ENCODE data around the gene MCIDAS. TPM values are rescaled to one million over a fixed set of nuclear protein-coding genes. Genes with fewer than 3 reads are reported as not detected.

MCIDAS gene
- not detected for total RNA-seq (2021; fragmentation: NEBNext Ultra II Directional; extraction: Animal tissue kit (Norgen Biotek cat#: 25700))
- long read RNA-seq, result 0 reads

DNA sequence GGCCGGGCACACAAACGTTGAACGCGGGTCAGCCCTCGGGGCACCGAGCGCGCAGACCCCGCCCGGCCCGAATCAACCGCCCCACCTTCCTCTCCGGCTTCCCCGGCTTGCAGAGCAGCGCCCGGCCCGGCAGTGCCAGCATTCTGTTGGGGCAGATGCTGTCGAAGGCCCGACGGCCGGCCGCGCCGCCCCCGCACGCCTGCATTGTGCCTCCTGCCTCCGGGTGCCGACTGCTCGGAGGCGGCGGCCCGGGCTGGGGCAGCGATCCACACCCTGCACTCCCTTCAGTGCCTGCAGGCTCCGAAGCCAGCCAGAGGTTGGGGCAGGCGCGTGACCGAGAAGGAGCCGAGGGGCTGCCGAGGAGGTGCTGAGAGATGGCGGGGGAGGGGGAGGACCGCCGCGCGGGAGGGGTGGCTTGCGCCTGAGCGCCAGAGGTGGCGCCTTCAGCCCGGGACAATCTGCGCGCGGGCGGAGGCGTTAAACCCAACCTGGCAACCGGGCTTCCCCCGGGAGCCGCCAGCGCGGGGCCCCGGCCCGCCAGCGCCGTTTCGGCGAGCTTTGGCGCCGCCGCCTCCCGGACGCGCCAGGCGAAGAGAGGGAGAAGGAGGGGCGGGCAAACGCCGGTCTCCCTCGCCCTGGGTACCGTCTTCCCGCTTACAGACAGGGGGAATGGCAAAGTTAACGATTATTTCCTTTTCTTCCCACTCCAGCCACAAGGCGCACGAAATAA, at the start of gene MCIDAS:
MCIDAS (minus strand) TSS at position 382 of the 730 bp plus-strand sequence; CDS start at position 205, 177 bp downstream.
- peak within 1 kb of the TSS; percentile 64 for H3K4me3 Mint-ChIP-seq
- TF ChIP-seq CTCF (IDR thresholded peaks at IDR 0.05), result no peak; the same call in 1 of the 2 replicates
- peaks cover 29% of the 10 kb centered on the region for H3K4me1 Mint-ChIP-seq (ENCODE audit: low read depth)
- H3K27me3 Mint-ChIP-seq (ENCODE audit: insufficient read depth), result peaks cover 81% of the 10 kb centered on the region
- no peak for DNase-seq
- H3K36me3 Mint-ChIP-seq (ENCODE audit: low read depth), result no peaks in the 10 kb centered on the region; the same call in 1 of the 2 replicates
- H3K9me3 Mint-ChIP-seq, result no peaks in the 10 kb centered on the region
- no peak within 1 kb of the TSS for H3K27ac Mint-ChIP-seq

GRCh38 chr5:55276771-55277170, 49.7 kb upstream of the MCIDAS start:
- peak overlapping the region; percentile 76 for H3K27ac Mint-ChIP-seq
- H3K4me3 Mint-ChIP-seq, result no peak overlapping the region
- peak; percentile 85 for DNase-seq
- H3K36me3 Mint-ChIP-seq (ENCODE audit: low read depth), result peaks cover 61% of the 10 kb centered on the region
- no peaks in the 10 kb centered on the region for H3K27me3 Mint-ChIP-seq (ENCODE audit: insufficient read depth)
- peaks cover 47% of the 10 kb centered on the region for H3K4me1 Mint-ChIP-seq (ENCODE audit: low read depth)
- no peak for TF ChIP-seq CTCF (IDR thresholded peaks at IDR 0.05)
- H3K9me3 Mint-ChIP-seq, result no peaks in the 10 kb centered on the region

GRCh38 chr5:55258339-55258738, 31.2 kb upstream of the MCIDAS start:
- TF ChIP-seq CTCF (IDR thresholded peaks at IDR 0.05), result no peak
- DNase-seq, result no peak
- H3K4me1 Mint-ChIP-seq (ENCODE audit: low read depth), result no peaks in the 10 kb centered on the region
- no peak overlapping the region for H3K4me3 Mint-ChIP-seq
- peaks cover 23% of the 10 kb centered on the region for H3K36me3 Mint-ChIP-seq (ENCODE audit: low read depth)
- no peak overlapping the region for H3K27ac Mint-ChIP-seq
- no peaks in the 10 kb centered on the region for H3K9me3 Mint-ChIP-seq
- H3K27me3 Mint-ChIP-seq (ENCODE audit: insufficient read depth), result no peaks in the 10 kb centered on the region

DNA sequence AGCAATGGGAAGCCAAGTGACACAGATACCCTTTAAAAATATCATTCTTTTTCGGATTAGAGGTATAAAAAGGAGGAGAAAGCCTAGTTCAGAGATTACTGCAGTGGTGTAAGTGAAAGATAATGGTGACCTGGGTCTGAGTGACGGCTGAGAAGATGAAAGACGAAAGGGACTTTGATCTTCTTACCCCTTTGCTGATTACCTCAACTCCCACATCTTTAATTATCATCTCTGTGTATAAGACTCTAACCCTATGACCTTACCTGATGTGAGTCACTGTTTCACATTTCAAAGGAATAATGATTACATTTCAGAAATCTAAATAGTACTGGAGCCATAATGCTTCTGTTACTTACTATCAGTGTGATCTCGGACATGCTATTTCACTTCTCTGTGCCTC, 27.7 kb upstream of the MCIDAS start:
- TF ChIP-seq CTCF (IDR thresholded peaks at IDR 0.05), result no peak
- no peak for DNase-seq
- no peaks in the 10 kb centered on the region for H3K4me1 Mint-ChIP-seq (ENCODE audit: low read depth)
- no peak overlapping the region for H3K4me3 Mint-ChIP-seq
- no peaks in the 10 kb centered on the region for H3K27me3 Mint-ChIP-seq (ENCODE audit: insufficient read depth)
- peaks cover 17% of the 10 kb centered on the region for H3K36me3 Mint-ChIP-seq (ENCODE audit: low read depth)
- no peak overlapping the region for H3K27ac Mint-ChIP-seq
- H3K9me3 Mint-ChIP-seq, result no peaks in the 10 kb centered on the region

DNA sequence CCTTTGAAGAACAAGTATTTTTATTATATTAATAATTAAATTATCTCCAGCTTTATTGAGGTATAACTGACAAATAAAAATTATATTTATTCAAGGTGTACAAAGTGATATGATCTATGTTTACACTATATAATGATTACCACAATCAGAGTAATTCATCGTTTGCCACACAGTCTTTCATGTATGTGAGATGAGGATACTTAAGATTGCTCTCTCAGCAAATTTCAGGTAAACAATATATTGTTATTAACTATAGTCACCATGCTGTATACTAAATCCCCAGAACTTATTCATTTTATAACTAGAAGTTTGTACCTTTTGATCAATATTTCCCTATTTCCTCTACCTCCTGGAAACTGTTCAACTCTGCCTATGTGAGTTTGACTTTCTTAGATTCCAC, 22.9 kb upstream of the MCIDAS start:
- Mint-ChIP-seq H3K27ac (no peak overlapping the region), H3K4me3 (no peak overlapping the region), H3K27me3 (ENCODE audit: insufficient read depth) (peaks cover 6% of the 10 kb centered on the region; the same call in 1 of the 2 replicates), H3K36me3 (ENCODE audit: low read depth) (peaks cover 16% of the 10 kb centered on the region), H3K4me1 (ENCODE audit: low read depth) (no peaks in the 10 kb centered on the region), H3K9me3 (peaks cover 13% of the 10 kb centered on the region)
- no peak for TF ChIP-seq CTCF (IDR thresholded peaks at IDR 0.05)
- DNase-seq, result no peak

Measured in HFFc6 (cell line).